ENCODE data around the gene NHLRC4. TPM values are rescaled to one million over a fixed set of nuclear protein-coding genes. Genes with fewer than 3 reads are reported as not detected.

NHLRC4 gene
- total RNA-seq, 1 donor from 2014 or later = 0.35 TPM

GRCh38 chr16:572865-573650 is 6.3 kb downstream of the NHLRC4 start:
- TF ChIP-seq CTCF (conservative IDR thresholded peaks at IDR 0.05; ENCODE audit: low read depth, low read length) = no peak
- no peak for DNase-seq (ENCODE audit: low read depth)
- H3K4me3 ChIP-seq (ENCODE audit: low read depth, low read length) = no peak overlapping the region

- H3K4me3 ChIP-seq (ENCODE audit: low read depth, low read length) = no peak overlapping the region
- no peak for DNase-seq (ENCODE audit: low read depth)
- TF ChIP-seq CTCF (conservative IDR thresholded peaks at IDR 0.05; ENCODE audit: low read depth, low read length) = no peak
Observed at GRCh38 chr16:574021-574760, 7.4 kb downstream of the NHLRC4 start.

GRCh38 chr16:575354-576196 is 8.8 kb downstream of the NHLRC4 start:
- DNase-seq (ENCODE audit: low read depth) = no peak
- no peak for TF ChIP-seq CTCF (conservative IDR thresholded peaks at IDR 0.05; ENCODE audit: low read depth, low read length)

GRCh38 chr16:576197-576822 is 9.5 kb downstream of the NHLRC4 start:
- no peak for TF ChIP-seq CTCF (conservative IDR thresholded peaks at IDR 0.05; ENCODE audit: low read depth, low read length)
- no peak overlapping the region for H3K4me3 ChIP-seq (ENCODE audit: low read depth, low read length)
- DNase-seq (ENCODE audit: low read depth) = no peak

More at GRCh38 chr16:575354-576196, 8.8 kb downstream of the NHLRC4 start:
- no peak overlapping the region for H3K4me3 ChIP-seq (ENCODE audit: low read depth, low read length)

GRCh38 chr16:576823-577201 is 10.0 kb downstream of the NHLRC4 start:
- TF ChIP-seq CTCF (conservative IDR thresholded peaks at IDR 0.05; ENCODE audit: low read depth, low read length) = no peak
- H3K4me3 ChIP-seq (ENCODE audit: low read depth, low read length) = no peak overlapping the region
- DNase-seq (ENCODE audit: low read depth) = no peak

GRCh38 chr16:577796-578195 is 11.0 kb downstream of the NHLRC4 start:
- no peak for DNase-seq (ENCODE audit: low read depth)
- no peak for TF ChIP-seq CTCF (conservative IDR thresholded peaks at IDR 0.05; ENCODE audit: low read depth, low read length)

More at GRCh38 chr16:577796-578195, 11.0 kb downstream of the NHLRC4 start:
- H3K4me3 ChIP-seq (ENCODE audit: low read depth, low read length) = no peak overlapping the region

Measured in epithelial cell of proximal tubule (primary cell).